Calu3 (cell line): ENCODE measurements around the gene LDLR. TPM values are rescaled to one million over a fixed set of nuclear protein-coding genes. Genes with fewer than 3 reads are reported as not detected.

Source experiments
- BruUV-seq: library from RNA; stranded (reverse); fragments of 400-500 nt; replicated peaks from 2 replicates; lab custom pipeline; 2021; lab: Mats Ljungman, UMichigan
- CTCF ChIA-PET: fragments of 300-600 bp; sonication (Branson Sonifier 250); formaldehyde crosslinking; loops from one replicate; lab custom pipeline; 2022; ENCODE audit warnings: antibody characterized with exemption; lab: Charles Lee
- DNase-seq: peaks from one replicate; pipeline ENCODE4 v3.0.0; 2022
- H3K27ac Mint-ChIP-seq: one replicate; pipeline ENCODE4 v1.8.0; 2022; ENCODE audit warnings: mixed read lengths; ENCODE audit not compliant: unreplicated experiment
- H3K27me3 Mint-ChIP-seq: one replicate; pipeline ENCODE4 v1.8.0; 2022; ENCODE audit warnings: mixed read lengths; ENCODE audit not compliant: unreplicated experiment
- H3K36me3 Mint-ChIP-seq: one replicate; pipeline ENCODE4 v1.8.0; 2022; ENCODE audit warnings: mild to moderate bottlenecking, moderate library complexity, mixed read lengths; ENCODE audit not compliant: insufficient read depth, unreplicated experiment
- H3K4me1 Mint-ChIP-seq: one replicate; pipeline ENCODE4 v1.8.0; 2022; ENCODE audit warnings: mild to moderate bottlenecking, low read depth, mixed read lengths; ENCODE audit not compliant: unreplicated experiment
- H3K4me3 Mint-ChIP-seq: one replicate; pipeline ENCODE4 v1.8.0; 2022; ENCODE audit warnings: mild to moderate bottlenecking, low read depth, moderate library complexity, mixed read lengths; ENCODE audit not compliant: unreplicated experiment
- H3K9me3 Mint-ChIP-seq: one replicate; pipeline ENCODE4 v1.8.0; 2022; ENCODE audit warnings: low read depth, mixed read lengths; ENCODE audit not compliant: unreplicated experiment
- intact Hi-C: fragments of 100-400 bp; cut with micrococcal nuclease; formaldehyde crosslinking; loops from one replicate; pipeline ENCODE4 v1.10.0; 2022; ENCODE audit not compliant: unreplicated experiment
- total RNA-seq: library from RNA; stranded (reverse); gene quantifications from 2 replicates; pipeline ENCODE4 v1.2.3, GENCODE V29; 2022
- TF ChIP-seq, protein P1 (sequence below): fragments of 200-600 bp; IDR thresholded peaks from one replicate; pipeline ENCODE4 v1.8.0; 2022; ENCODE audit warnings: antibody characterized with exemption; ENCODE audit not compliant: unreplicated experiment

LDLR gene
- total RNA-seq, 1 experiment from 2014 or later, result 289 TPM

DNA sequence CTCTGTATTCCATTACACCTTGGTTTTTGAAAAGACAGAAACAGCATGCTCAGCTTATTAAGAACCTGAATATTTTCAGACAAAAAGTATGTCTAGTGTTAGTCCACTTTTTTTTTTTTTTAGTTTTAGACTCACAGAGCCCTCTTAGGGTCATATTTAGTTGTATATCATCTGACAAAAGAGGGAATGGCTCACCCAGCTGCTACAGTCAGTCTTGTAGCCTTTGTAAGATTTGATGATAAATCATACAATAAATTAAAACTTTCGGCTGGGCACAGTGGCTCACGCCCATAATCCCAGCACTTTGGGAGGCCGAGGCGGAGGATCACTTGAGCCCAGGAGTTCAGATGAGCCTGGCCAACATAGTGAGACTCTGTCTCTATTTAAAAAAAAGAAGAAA is 43.7 kb upstream of the LDLR start:
- Mint-ChIP-seq H3K36me3 (peaks cover 36% of the 10 kb centered on the region), H3K27ac (no peak overlapping the region), H3K4me3 (no peak overlapping the region), H3K4me1 (peaks cover 21% of the 10 kb centered on the region), H3K27me3 (no peaks in the 10 kb centered on the region), H3K9me3 (no peaks in the 10 kb centered on the region)
- TF ChIP-seq, protein P1, sequence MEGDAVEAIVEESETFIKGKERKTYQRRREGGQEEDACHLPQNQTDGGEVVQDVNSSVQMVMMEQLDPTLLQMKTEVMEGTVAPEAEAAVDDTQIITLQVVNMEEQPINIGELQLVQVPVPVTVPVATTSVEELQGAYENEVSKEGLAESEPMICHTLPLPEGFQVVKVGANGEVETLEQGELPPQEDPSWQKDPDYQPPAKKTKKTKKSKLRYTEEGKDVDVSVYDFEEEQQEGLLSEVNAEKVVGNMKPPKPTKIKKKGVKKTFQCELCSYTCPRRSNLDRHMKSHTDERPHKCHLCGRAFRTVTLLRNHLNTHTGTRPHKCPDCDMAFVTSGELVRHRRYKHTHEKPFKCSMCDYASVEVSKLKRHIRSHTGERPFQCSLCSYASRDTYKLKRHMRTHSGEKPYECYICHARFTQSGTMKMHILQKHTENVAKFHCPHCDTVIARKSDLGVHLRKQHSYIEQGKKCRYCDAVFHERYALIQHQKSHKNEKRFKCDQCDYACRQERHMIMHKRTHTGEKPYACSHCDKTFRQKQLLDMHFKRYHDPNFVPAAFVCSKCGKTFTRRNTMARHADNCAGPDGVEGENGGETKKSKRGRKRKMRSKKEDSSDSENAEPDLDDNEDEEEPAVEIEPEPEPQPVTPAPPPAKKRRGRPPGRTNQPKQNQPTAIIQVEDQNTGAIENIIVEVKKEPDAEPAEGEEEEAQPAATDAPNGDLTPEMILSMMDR, result no peak
- intact Hi-C loops, result no loop called here
- CTCF ChIA-PET, result no interaction called here
- DNase-seq, result no peak
- BruUV-seq, result no TSS peak

DNA sequence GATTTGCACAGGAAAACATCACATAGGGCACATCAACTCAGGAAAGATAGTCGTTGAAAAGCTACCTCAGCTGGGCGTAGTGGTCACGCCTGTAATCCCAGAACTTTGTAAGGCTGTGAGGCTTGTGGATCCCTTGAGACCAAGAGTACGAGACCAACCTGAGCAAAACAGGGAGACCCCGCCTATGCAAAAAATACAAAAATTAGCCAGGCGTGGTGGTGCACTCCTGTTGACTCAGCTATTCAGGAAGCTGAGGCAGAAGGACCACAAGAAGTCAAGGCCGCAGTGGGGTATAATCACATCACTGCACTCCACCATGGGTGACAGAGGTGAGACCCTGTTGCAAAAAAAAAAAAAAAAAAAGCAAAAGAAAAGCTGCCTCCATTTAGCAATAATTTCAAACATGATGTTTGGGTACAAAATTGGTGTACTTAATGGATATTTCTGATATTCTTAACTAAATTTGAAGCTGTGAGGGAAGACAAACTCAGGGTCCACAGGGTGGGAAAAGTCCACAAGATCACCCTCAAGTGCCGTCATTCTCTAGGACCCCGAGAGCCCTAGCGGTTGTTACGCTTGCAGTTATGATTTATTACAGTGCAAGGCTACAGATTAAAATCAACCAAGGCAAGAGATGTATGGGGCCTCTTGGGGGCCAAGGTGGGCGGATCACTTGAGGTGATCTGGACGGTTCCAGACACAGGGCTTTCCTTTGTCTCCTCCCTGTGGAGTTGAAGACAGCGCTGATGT is 42.5 kb upstream of the LDLR start:
- H3K27me3 Mint-ChIP-seq, result no peaks in the 10 kb centered on the region
- TF ChIP-seq, protein P1, result no peak
- CTCF ChIA-PET, result interaction anchor here (0.6 kb wide), 1 partner anchor 105 kb away, joined by 4 read pairs; no protein-coding TSS in a partner anchor
- H3K9me3 Mint-ChIP-seq, result no peaks in the 10 kb centered on the region
- no peak for DNase-seq
- no TSS peak for BruUV-seq
- H3K27ac Mint-ChIP-seq, result no peak overlapping the region
- peaks cover 31% of the 10 kb centered on the region for H3K36me3 Mint-ChIP-seq
- intact Hi-C loops, result no loop called here
- peaks cover 10% of the 10 kb centered on the region for H3K4me1 Mint-ChIP-seq
- no peak overlapping the region for H3K4me3 Mint-ChIP-seq

DNA sequence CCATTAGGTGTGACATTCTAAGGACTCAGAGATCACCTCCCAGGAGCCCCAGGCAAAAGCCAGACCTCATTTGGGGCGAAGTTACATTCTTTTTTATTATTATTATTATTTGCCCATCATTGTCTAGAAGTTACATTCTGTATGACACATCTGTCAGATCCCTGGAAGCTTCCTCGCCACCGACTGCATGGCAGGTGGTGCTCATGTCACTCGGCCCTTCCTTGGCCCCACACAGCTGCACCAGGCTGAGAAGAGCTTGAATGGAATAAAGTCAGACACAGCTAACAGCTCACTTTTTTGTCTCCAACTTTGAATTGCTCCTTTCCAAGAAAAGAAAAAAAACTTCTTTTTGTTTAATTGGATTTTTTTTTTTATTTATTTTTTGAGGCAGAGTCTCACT is 41.4 kb upstream of the LDLR start:
- no TSS peak for BruUV-seq
- DNase-seq, result no peak
- no peaks in the 10 kb centered on the region for H3K9me3 Mint-ChIP-seq
- H3K4me1 Mint-ChIP-seq, result no peaks in the 10 kb centered on the region
- no peak overlapping the region for H3K4me3 Mint-ChIP-seq
- TF ChIP-seq, protein P1, result no peak
- no peak overlapping the region for H3K27ac Mint-ChIP-seq
- H3K27me3 Mint-ChIP-seq, result no peaks in the 10 kb centered on the region
- CTCF ChIA-PET, result no interaction called here
- intact Hi-C loops, result no loop called here
- H3K36me3 Mint-ChIP-seq, result peaks cover 20% of the 10 kb centered on the region

DNA sequence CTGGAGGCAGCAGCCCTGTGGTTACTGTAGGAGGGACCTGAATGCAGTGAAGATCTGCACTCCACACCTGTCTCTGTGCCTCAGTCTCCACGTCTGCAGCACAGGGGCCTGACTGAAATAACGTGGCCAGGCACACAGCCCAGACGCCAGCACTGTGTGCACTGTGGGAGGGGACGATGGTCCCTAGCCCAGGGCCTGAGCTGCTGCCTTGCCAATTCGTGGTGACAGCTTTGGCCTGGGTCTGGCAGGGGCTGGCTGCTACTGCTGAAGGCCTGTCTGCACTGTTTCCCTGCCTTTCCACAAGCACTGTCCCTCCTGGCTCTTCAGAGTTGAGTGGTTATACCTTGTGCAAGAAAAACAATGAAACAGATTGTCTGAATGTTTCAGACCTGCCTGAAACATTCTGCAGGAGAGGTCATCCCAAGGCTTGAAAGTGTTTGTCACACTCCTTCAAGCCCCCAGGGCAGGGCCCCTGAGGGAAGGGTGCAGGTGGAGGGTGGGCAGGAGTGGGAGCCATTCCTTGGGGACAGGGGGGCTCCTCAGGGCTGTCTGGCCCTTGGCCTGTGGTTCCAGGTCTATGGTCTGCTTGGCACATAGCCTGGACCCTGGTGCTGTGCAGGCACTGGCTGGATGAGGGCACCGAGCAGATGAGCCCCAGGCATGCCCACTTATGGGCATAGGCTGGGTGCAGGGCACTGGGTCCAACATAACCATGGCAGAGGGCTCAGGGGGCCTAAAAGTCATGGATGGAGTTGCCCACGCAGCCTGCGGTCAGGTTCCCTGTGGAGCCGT is 38.7 kb upstream of the LDLR start:
- Mint-ChIP-seq H3K27me3 (no peaks in the 10 kb centered on the region), H3K4me3 (no peak overlapping the region)
- intact Hi-C loops, result no loop called here

More for the DNA sequence above, 38.7 kb upstream of the LDLR start:
- TF ChIP-seq, protein P1, result no peak
- CTCF ChIA-PET, result no interaction called here
- Mint-ChIP-seq H3K4me1 (no peaks in the 10 kb centered on the region), H3K9me3 (no peaks in the 10 kb centered on the region), H3K36me3 (peaks cover 4% of the 10 kb centered on the region), H3K27ac (no peak overlapping the region)
- no peak for DNase-seq
- BruUV-seq, result no TSS peak
